NCI-H1092 (cell line): ENCODE results near the gene NLRP9.
A peak's percentile ranks its signal among the peaks of the same experiment; 100 is the strongest.

Source experiments
- DNase-seq: peaks from one replicate; lab custom pipeline; 2025; lab: John Stamatoyannopoulos, UW

Gene NLRP9

GRCh38 chr19:55687281-55688201 lies 50.7 kb downstream of the NLRP9 start:
- no peak for DNase-seq

GRCh38 chr19:55686311-55687050 lies 51.7 kb downstream of the NLRP9 start:
- no peak for DNase-seq

- DNase-seq = no peak
Measured at GRCh38 chr19:55685776-55686175, 52.4 kb downstream of the NLRP9 start.

GRCh38 chr19:55684946-55685681 lies 53.1 kb downstream of the NLRP9 start:
- DNase-seq = no peak

- no peak for DNase-seq
Measured at GRCh38 chr19:55683449-55684261, 54.5 kb downstream of the NLRP9 start.

- DNase-seq = no peak
Measured at GRCh38 chr19:55681131-55682092, 56.8 kb downstream of the NLRP9 start.

GRCh38 chr19:55680339-55681130 lies 57.7 kb downstream of the NLRP9 start:
- no peak for DNase-seq

- no peak for DNase-seq
Measured at GRCh38 chr19:55679343-55680257, 58.6 kb downstream of the NLRP9 start.

GRCh38 chr19:55678121-55678671 lies 60.0 kb downstream of the NLRP9 start:
- no peak for DNase-seq

- DNase-seq = no peak
Measured at GRCh38 chr19:55677572-55678028, 60.6 kb downstream of the NLRP9 start.

- no peak for DNase-seq
Measured at GRCh38 chr19:55676889-55677505, 61.2 kb downstream of the NLRP9 start.

- DNase-seq = no peak
Measured at GRCh38 chr19:55676383-55676782, 61.8 kb downstream of the NLRP9 start.

- DNase-seq = no peak
Measured at GRCh38 chr19:55675661-55676354, 62.4 kb downstream of the NLRP9 start.

GRCh38 chr19:55674841-55675660 lies 63.2 kb downstream of the NLRP9 start, which contains the start of gene EPN1:
Gene EPN1 (plus strand): TSS chr19:55675226. CDS start chr19:55678628, 3,402 bp downstream.
- DNase-seq = peak; percentile 91

GRCh38 chr19:55674459-55674840 lies 63.8 kb downstream of the NLRP9 start:
- no peak for DNase-seq

- no peak for DNase-seq
Measured at GRCh38 chr19:55673889-55674288, 64.3 kb downstream of the NLRP9 start.
